Measurements from ENCODE around the gene COP1.

The COP1 gene

DNA sequence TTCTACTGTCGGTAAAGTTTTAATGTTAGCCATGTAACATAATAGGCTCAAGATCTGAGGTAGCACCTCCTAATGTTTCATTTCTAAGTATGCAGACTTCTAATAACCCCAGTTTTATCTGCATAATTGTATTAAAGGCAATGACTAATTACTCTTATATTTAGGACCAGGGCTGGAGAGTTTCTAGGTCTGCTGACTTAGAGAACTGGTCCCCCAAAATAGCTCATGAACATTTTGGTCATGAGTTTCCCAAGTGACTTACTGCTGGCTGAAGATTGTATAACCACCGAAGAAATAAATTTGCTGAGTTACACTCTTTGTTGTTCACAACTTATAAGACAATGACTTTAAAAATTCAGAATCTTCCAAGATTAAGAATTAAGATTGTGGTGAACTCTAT lies 265.9 kb downstream of the COP1 start:
- DNase-seq, result no peak

DNA sequence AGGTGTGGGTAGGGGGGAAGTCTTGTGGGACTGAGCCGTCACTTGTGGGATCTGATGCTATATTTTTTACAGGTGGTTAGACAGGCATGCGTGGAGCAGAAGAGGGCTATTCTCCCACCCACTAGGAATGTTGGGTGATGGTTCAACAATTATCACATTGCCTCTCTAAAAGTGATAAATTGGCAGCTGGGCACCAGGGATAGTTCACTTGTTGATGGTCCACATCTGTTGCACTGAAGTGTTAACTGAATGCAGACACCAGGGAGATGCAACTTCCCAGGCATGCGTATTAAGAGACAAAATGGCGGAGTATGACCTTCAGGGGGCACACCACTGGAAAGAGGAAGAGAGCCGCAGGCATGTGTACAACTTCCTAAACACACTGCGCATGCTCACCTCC lies 270.4 kb downstream of the COP1 start:
- no peak for DNase-seq

GRCh38 chr1:175935566-175936115 lies 271.4 kb downstream of the COP1 start:
- no peak for DNase-seq

DNA sequence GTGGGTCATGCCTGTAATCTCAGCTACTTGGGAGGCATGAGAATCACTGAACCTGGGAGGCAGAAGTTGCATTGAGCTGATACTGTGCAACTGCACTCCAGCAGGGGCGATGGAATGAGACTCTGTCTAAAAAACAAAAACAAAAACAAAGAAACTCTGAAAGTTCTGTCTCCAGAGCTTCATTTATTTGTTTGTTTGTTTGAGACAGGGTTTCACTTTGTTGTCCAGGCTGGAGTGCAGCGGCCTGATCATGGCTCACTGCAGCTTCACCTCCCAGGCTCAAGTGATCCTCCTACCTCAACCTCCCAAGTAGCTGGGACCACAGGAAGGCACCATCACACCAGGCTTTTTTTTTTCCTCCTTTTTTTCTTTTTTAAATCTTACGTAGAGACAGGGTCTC lies 271.9 kb downstream of the COP1 start:
- DNase-seq, result no peak

GRCh38 chr1:175933801-175934200 lies 273.3 kb downstream of the COP1 start:
- DNase-seq, result no peak

- no peak for DNase-seq
Measured at GRCh38 chr1:175927944-175928343, 279.1 kb downstream of the COP1 start.

DNA sequence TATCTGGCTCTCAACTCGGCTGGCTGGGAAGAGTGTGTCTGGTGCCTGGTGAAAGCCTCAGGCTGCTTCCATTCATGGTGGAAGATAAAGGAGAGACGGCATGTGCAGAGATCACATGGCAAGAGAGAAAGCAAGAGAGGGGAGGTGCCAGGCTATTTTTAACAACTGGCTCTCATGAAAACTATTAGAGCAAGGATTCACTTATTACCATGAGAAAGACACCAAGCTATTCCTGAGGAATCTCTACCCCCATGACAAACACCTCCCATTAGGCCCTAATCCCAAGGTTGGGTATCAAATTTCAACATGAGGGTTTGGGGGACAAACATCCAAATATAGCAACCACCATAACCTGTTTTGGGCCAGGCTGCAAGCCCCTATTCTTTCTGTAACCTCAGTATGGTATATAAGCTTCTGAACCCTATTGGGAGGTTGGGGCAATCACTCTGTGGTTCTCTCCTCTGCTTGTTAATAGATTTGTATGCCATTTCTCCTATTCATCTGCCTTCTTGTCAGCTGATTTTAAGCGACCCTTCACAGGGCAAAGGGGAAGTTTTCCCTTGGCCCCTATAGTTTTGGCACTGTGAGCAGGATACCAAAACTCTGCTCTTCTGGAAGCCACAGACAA lies 284.7 kb downstream of the COP1 start:
- no peak for DNase-seq

- DNase-seq, result no peak
Measured at GRCh38 chr1:175920381-175920780, 286.7 kb downstream of the COP1 start.

- DNase-seq, result no peak
Measured at GRCh38 chr1:175919001-175919400, 288.1 kb downstream of the COP1 start.

DNA sequence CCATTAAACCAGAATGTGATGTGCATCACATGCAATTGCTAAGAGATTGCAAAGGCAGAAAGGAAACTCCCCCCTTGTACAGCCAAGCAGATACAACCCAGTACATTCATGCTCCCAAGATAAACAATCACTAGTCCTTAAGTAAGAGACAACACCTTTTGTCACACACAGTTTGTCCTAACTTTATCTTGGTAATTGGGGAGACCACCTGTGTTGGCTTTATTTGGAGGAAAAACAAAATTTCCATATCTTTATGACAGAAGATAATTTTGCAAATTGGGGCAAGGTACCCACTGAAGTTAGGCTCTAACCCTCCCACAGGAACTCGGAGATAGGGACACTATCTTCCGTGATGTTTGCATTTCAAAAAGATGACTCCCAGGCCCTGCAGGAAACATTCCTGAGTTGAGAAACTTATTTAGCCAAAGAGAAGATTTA lies 288.7 kb downstream of the COP1 start:
- no peak for DNase-seq

- no peak for DNase-seq
Measured at GRCh38 chr1:175914115-175914514, 293.0 kb downstream of the COP1 start.

DNA sequence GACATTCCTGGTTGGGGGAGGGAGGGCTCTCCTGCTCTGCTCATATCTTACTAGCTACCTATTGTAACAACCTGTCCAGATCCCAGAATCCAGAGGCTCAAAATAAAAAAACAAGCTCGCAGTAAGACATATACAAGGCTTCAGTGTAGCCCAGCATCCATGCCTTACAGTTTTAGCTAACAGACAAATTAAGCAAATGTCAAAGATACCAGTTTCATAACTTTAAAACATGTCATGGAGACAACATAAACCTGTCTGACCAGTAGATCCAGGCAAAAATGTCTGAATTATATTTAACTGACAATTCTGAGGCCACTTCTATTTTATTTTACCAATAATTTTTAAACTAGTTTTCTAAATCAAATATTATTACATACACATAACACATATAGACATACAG lies 295.9 kb downstream of the COP1 start:
- DNase-seq, result no peak

GRCh38 chr1:175906370-175906769 lies 300.7 kb downstream of the COP1 start:
- DNase-seq, result no peak

GRCh38 chr1:175904808-175905207 lies 302.3 kb downstream of the COP1 start:
- no peak for DNase-seq

- no peak for DNase-seq
Measured at GRCh38 chr1:175902281-175902680, 304.8 kb downstream of the COP1 start.

DNA sequence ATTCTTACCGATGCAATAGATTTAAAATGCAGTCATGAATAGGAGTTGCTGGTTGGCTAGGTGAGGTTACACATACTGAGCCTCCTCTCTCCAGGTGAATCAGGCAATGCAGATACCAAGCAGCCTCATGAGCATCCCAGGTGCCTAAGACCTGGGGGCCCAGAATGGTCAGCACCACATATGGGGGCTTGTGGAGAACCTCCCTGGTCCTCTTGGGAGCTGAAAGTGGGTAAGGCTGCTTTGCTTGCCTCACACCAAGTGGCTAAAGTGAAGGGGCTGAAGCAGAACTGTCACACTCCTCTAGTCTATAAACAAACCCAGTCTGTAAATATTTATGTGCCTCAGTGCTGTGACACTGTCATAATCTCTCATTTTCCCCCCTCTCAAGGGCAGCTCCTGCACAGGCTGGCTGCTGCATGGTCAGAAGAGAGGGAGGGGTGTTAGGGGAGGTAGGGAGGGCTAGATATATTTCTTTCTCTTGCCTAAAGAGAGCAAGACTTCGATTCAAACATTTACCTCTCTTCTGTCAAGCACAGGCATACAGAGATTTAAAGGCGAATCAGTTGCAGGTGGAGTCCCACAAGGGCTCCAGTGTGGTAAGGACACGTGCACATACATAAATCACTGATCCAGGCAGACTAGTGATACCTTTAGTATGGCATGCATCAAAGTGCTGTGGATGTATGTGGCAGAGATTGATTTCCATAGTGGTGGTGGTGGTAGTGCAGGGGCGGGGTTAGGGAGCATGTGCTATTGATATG lies 305.8 kb downstream of the COP1 start:
- DNase-seq, result no peak

- DNase-seq, result no peak
Measured at GRCh38 chr1:175900171-175900570, 306.9 kb downstream of the COP1 start.

DNA sequence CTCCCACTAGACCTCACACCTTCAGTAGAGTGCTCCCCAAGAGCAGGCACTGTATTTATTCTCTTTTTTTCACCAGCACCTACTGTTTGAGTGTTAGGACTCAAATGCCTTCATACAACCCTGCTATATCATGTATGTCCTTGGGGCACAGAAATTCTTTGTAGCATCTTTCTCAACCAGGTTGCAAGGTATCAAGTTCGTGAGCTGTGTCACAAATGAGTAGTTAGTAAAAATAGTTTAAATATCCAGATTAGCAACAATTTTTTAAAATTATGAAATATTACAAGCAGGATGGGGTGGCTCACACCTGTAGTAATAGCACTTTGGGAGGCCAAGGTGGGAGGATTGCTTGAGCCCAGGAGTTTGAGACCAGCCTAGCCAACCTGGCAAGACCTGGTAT lies 311.1 kb downstream of the COP1 start:
- no peak for DNase-seq

Data from Kasumi-1 (cell line).